ENCODE data around the gene PLEKHA7. TPM values are rescaled to one million over a fixed set of nuclear protein-coding genes. Genes with fewer than 3 reads are reported as not detected.

PLEKHA7 gene
- total and polyA plus RNA-seq, 2 donors, result 2.0 to 7.3 TPM

- no peaks in the 10 kb centered on the region for H3K27me3 ChIP-seq (ENCODE audit: control insufficient read depth in 2 of 2, insufficient read depth in 1 of 2, low read length in 1 of 2)
- H3K27ac ChIP-seq (ENCODE audit: low read depth in 1 of 2, low read length in 1 of 2), result no peak overlapping the region
- no peaks in the 10 kb centered on the region for H3K4me1 ChIP-seq (ENCODE audit: control insufficient read depth in 2 of 2, insufficient read depth in 2 of 2, low read length in 2 of 2)
- H3K4me3 ChIP-seq (ENCODE audit: low read length in 2 of 2), result no peak overlapping the region
- H3K9me3 ChIP-seq (ENCODE audit: control insufficient read depth in 2 of 2, insufficient read depth in 1 of 2, low read length in 1 of 2), result no peaks in the 10 kb centered on the region
- 97% methylated on average over 3 of the region's 3 CpGs for WGBS
- H3K36me3 ChIP-seq (ENCODE audit: control insufficient read depth in 2 of 2, insufficient read depth in 2 of 2, low read length in 1 of 2), result no peaks in the 10 kb centered on the region
- no peak for DNase-seq (ENCODE audit: low read depth in 6 of 9, low spot score in 9 of 9)
These were observed 12.4 kb upstream of the PLEKHA7 start for GRCh38 chr11:17026487-17027082.

- no peak for DNase-seq (ENCODE audit: low read depth in 6 of 9, low spot score in 9 of 9)
- Histone ChIP-seq H3K27me3 (ENCODE audit: control insufficient read depth in 2 of 2, insufficient read depth in 1 of 2, low read length in 1 of 2) (no peaks in the 10 kb centered on the region), H3K36me3 (ENCODE audit: control insufficient read depth in 2 of 2, insufficient read depth in 2 of 2, low read length in 1 of 2) (no peaks in the 10 kb centered on the region), H3K9me3 (ENCODE audit: control insufficient read depth in 2 of 2, insufficient read depth in 1 of 2, low read length in 1 of 2) (no peaks in the 10 kb centered on the region), H3K4me1 (ENCODE audit: control insufficient read depth in 2 of 2, insufficient read depth in 2 of 2, low read length in 2 of 2) (no peaks in the 10 kb centered on the region), H3K4me3 (ENCODE audit: low read length in 2 of 2) (no peak overlapping the region), H3K27ac (ENCODE audit: low read depth in 1 of 2, low read length in 1 of 2) (no peak overlapping the region)
- WGBS, result 97% methylated on average over 2 of the region's 2 CpGs
These were observed 10.7 kb upstream of the PLEKHA7 start for GRCh38 chr11:17024924-17025323.

- DNase-seq (ENCODE audit: low read depth in 6 of 9, low spot score in 9 of 9), result no peak
- no peak overlapping the region for H3K27ac ChIP-seq (ENCODE audit: low read depth in 1 of 2, low read length in 1 of 2)
- no peak overlapping the region for H3K4me3 ChIP-seq (ENCODE audit: low read length in 2 of 2)
- H3K4me1 ChIP-seq (ENCODE audit: control insufficient read depth in 2 of 2, insufficient read depth in 2 of 2, low read length in 2 of 2), result no peaks in the 10 kb centered on the region
- H3K9me3 ChIP-seq (ENCODE audit: control insufficient read depth in 2 of 2, insufficient read depth in 1 of 2, low read length in 1 of 2), result no peaks in the 10 kb centered on the region
- H3K36me3 ChIP-seq (ENCODE audit: control insufficient read depth in 2 of 2, insufficient read depth in 2 of 2, low read length in 1 of 2), result no peaks in the 10 kb centered on the region
- whole genome bisulfite sequencing, result 95% methylated on average over 8 of the region's 8 CpGs
- H3K27me3 ChIP-seq (ENCODE audit: control insufficient read depth in 2 of 2, insufficient read depth in 1 of 2, low read length in 1 of 2), result peaks cover 0 to 8% of the 10 kb centered on the region in 2 donors
These were observed 7.3 kb upstream of the PLEKHA7 start for GRCh38 chr11:17021511-17021910.

GRCh38 chr11:17020831-17021230, 6.6 kb upstream of the PLEKHA7 start:
- H3K9me3 ChIP-seq (ENCODE audit: control insufficient read depth in 2 of 2, insufficient read depth in 1 of 2, low read length in 1 of 2), result no peaks in the 10 kb centered on the region
- WGBS, result 90% methylated on average over 1 of the region's 1 CpG
- no peak overlapping the region for H3K27ac ChIP-seq (ENCODE audit: low read depth in 1 of 2, low read length in 1 of 2)
- no peaks in the 10 kb centered on the region for H3K36me3 ChIP-seq (ENCODE audit: control insufficient read depth in 2 of 2, insufficient read depth in 2 of 2, low read length in 1 of 2)
- DNase-seq (ENCODE audit: low read depth in 6 of 9, low spot score in 9 of 9), result no peak
- no peaks in the 10 kb centered on the region for H3K4me1 ChIP-seq (ENCODE audit: control insufficient read depth in 2 of 2, insufficient read depth in 2 of 2, low read length in 2 of 2)
- peaks cover 0 to 15% of the 10 kb centered on the region in 2 donors for H3K27me3 ChIP-seq (ENCODE audit: control insufficient read depth in 2 of 2, insufficient read depth in 1 of 2, low read length in 1 of 2)
- no peak overlapping the region for H3K4me3 ChIP-seq (ENCODE audit: low read length in 2 of 2)

GRCh38 chr11:17019232-17019631, 5.0 kb upstream of the PLEKHA7 start:
- Histone ChIP-seq H3K27me3 (ENCODE audit: control insufficient read depth in 2 of 2, insufficient read depth in 1 of 2, low read length in 1 of 2) (peaks cover 0 to 28% of the 10 kb centered on the region in 2 donors), H3K4me3 (ENCODE audit: low read length in 2 of 2) (no peak overlapping the region), H3K27ac (ENCODE audit: low read depth in 1 of 2, low read length in 1 of 2) (no peak overlapping the region), H3K4me1 (ENCODE audit: control insufficient read depth in 2 of 2, insufficient read depth in 2 of 2, low read length in 2 of 2) (peaks cover 4% of the 10 kb centered on the region in 2 donors), H3K9me3 (ENCODE audit: control insufficient read depth in 2 of 2, insufficient read depth in 1 of 2, low read length in 1 of 2) (no peaks in the 10 kb centered on the region), H3K36me3 (ENCODE audit: control insufficient read depth in 2 of 2, insufficient read depth in 2 of 2, low read length in 1 of 2) (no peaks in the 10 kb centered on the region)
- WGBS, result 99% methylated on average over 1 of the region's 1 CpG
- no peak for DNase-seq (ENCODE audit: low read depth in 6 of 9, low spot score in 9 of 9)

GRCh38 chr11:17015627-17016126, 1.5 kb upstream of the PLEKHA7 start:
- peaks cover 7 to 10% of the 10 kb centered on the region in 2 donors for H3K4me1 ChIP-seq (ENCODE audit: control insufficient read depth in 2 of 2, insufficient read depth in 2 of 2, low read length in 2 of 2)
- no peak overlapping the region for H3K27ac ChIP-seq (ENCODE audit: low read depth in 1 of 2, low read length in 1 of 2)
- peaks cover 6 to 63% of the 10 kb centered on the region in 2 donors for H3K27me3 ChIP-seq (ENCODE audit: control insufficient read depth in 2 of 2, insufficient read depth in 1 of 2, low read length in 1 of 2)
- WGBS, result 97% methylated on average over 16 of the region's 16 CpGs
- H3K4me3 ChIP-seq (ENCODE audit: low read length in 2 of 2), result no peak overlapping the region
- H3K36me3 ChIP-seq (ENCODE audit: control insufficient read depth in 2 of 2, insufficient read depth in 2 of 2, low read length in 1 of 2), result no peaks in the 10 kb centered on the region
- no peak for DNase-seq (ENCODE audit: low read depth in 6 of 9, low spot score in 9 of 9)
- no peaks in the 10 kb centered on the region for H3K9me3 ChIP-seq (ENCODE audit: control insufficient read depth in 2 of 2, insufficient read depth in 1 of 2, low read length in 1 of 2)

- WGBS, result 21% methylated on average over 25 of the region's 25 CpGs
- H3K36me3 ChIP-seq (ENCODE audit: control insufficient read depth in 2 of 2, insufficient read depth in 2 of 2, low read length in 1 of 2), result no peaks in the 10 kb centered on the region
- H3K27ac ChIP-seq (ENCODE audit: low read depth in 1 of 2, low read length in 1 of 2), result no peak overlapping the region
- peaks cover 6 to 69% of the 10 kb centered on the region in 2 donors for H3K27me3 ChIP-seq (ENCODE audit: control insufficient read depth in 2 of 2, insufficient read depth in 1 of 2, low read length in 1 of 2)
- H3K4me3 ChIP-seq (ENCODE audit: low read length in 2 of 2), result peak overlapping the region in 1 of 2 donors; percentile 85
- no peaks in the 10 kb centered on the region for H3K9me3 ChIP-seq (ENCODE audit: control insufficient read depth in 2 of 2, insufficient read depth in 1 of 2, low read length in 1 of 2)
- H3K4me1 ChIP-seq (ENCODE audit: control insufficient read depth in 2 of 2, insufficient read depth in 2 of 2, low read length in 2 of 2), result peaks cover 7 to 10% of the 10 kb centered on the region in 2 donors
- DNase-seq (ENCODE audit: low read depth in 6 of 9, low spot score in 9 of 9), result peak in 3 of 9 donors; percentile 6 to 36 (median 14)
These were observed 816 bp upstream of the PLEKHA7 start for GRCh38 chr11:17014833-17015626.

GRCh38 chr11:17013548-17014320, 480 bp downstream of the PLEKHA7 start:
- peaks cover 6 to 72% of the 10 kb centered on the region in 2 donors for H3K27me3 ChIP-seq (ENCODE audit: control insufficient read depth in 2 of 2, insufficient read depth in 1 of 2, low read length in 1 of 2)
- no peak overlapping the region for H3K27ac ChIP-seq (ENCODE audit: low read depth in 1 of 2, low read length in 1 of 2)
- DNase-seq (ENCODE audit: low read depth in 6 of 9, low spot score in 9 of 9), result peak in 5 of 9 donors; percentile 3 to 34 (median 14)
- H3K36me3 ChIP-seq (ENCODE audit: control insufficient read depth in 2 of 2, insufficient read depth in 2 of 2, low read length in 1 of 2), result no peaks in the 10 kb centered on the region
- WGBS, result under 1% methylated on average over 85 of the region's 85 CpGs
- H3K9me3 ChIP-seq (ENCODE audit: control insufficient read depth in 2 of 2, insufficient read depth in 1 of 2, low read length in 1 of 2), result no peaks in the 10 kb centered on the region
- peak overlapping the region; percentile 20 to 85 for H3K4me3 ChIP-seq (ENCODE audit: low read length in 2 of 2)
- H3K4me1 ChIP-seq (ENCODE audit: control insufficient read depth in 2 of 2, insufficient read depth in 2 of 2, low read length in 2 of 2), result peaks cover 7 to 10% of the 10 kb centered on the region in 2 donors

Data from thymus (tissue), 11 donors.